NT2/D1 (cell line): ENCODE measurements around the gene EFNA3.

Experiments
- DNase-seq: peaks from one replicate; pipeline ENCODE4 v3.0.0-alpha.2; 2011; ENCODE audit warnings: low read depth, low spot score
- H3K27me3 ChIP-seq: 2 replicates; pipeline ENCODE4 v1.6.0; 2011; ENCODE audit warnings: mild to moderate bottlenecking; ENCODE audit not compliant: insufficient read length, insufficient read depth
- H3K36me3 ChIP-seq: 2 replicates; pipeline ENCODE4 v1.6.1; 2011; ENCODE audit warnings: mild to moderate bottlenecking, low read length, mixed read lengths; ENCODE audit not compliant: insufficient read depth, insufficient read length
- H3K4me1 ChIP-seq: 2 replicates; pipeline ENCODE4 v1.5.1; 2011; ENCODE audit not compliant: insufficient read depth, insufficient read length
- H3K4me3 ChIP-seq: 2 replicates; pipeline ENCODE4 v1.5.1; 2011; ENCODE audit warnings: low read depth; ENCODE audit not compliant: insufficient read length
- H3K9ac ChIP-seq: 2 replicates; pipeline ENCODE4 v1.6.0; 2011; ENCODE audit warnings: low read depth; ENCODE audit not compliant: insufficient read length
- H3K9me3 ChIP-seq: 2 replicates; pipeline ENCODE4 v1.5.1; 2011; ENCODE audit warnings: mild to moderate bottlenecking, low read length; ENCODE audit not compliant: insufficient read depth
- SUZ12 ChIP-seq: IDR thresholded peaks from 2 replicates; pipeline ENCODE4 v1.6.1; 2011; ENCODE audit not compliant: insufficient read length, insufficient read depth; ENCODE audit errors: extremely low read depth
- YY1 ChIP-seq: IDR thresholded peaks from 2 replicates; pipeline ENCODE4 v1.6.1; 2011; ENCODE audit not compliant: insufficient read length, insufficient read depth
- ZNF274 ChIP-seq: IDR thresholded peaks from 2 replicates; pipeline ENCODE4 v1.6.1; 2011; ENCODE audit warnings: mild to moderate bottlenecking, low read depth, low read length

Gene EFNA3

DNA sequence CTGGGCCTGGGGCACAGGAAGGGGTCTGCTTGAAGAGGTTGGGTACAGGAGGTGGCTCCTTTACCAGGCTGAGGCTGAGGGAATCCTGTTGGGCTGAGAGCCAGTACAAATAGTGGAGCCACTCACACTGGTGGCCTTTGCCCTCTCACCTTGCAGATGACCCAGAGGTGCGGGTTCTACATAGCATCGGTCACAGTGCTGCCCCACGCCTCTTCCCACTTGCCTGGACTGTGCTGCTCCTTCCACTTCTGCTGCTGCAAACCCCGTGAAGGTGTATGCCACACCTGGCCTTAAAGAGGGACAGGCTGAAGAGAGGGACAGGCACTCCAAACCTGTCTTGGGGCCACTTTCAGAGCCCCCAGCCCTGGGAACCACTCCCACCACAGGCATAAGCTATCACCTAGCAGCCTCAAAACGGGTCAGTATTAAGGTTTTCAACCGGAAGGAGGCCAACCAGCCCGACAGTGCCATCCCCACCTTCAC is 55.2 kb downstream of the EFNA3 start:
- Histone ChIP-seq H3K27me3 (peaks cover 18% of the 10 kb centered on the region), H3K4me1 (peaks cover 28% of the 10 kb centered on the region), H3K9me3 (no peaks in the 10 kb centered on the region), H3K4me3 (no peak overlapping the region), H3K36me3 (peaks cover 48% of the 10 kb centered on the region), H3K9ac (no peak overlapping the region)
- no peak for DNase-seq
- TF ChIP-seq SUZ12 (no peak), YY1 (no peak), ZNF274 (no peak)

DNA sequence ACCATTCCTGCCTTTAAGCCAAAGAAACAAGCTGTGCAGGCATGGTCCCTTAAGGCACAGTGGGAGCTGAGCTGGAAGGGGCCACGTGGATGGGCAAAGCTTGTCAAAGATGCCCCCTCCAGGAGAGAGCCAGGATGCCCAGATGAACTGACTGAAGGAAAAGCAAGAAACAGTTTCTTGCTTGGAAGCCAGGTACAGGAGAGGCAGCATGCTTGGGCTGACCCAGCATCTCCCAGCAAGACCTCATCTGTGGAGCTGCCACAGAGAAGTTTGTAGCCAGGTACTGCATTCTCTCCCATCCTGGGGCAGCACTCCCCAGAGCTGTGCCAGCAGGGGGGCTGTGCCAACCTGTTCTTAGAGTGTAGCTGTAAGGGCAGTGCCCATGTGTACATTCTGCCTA is 55.7 kb downstream of the EFNA3 start:
- H3K4me3 ChIP-seq, result peak overlapping the region; percentile 64
- no peak for TF ChIP-seq YY1
- TF ChIP-seq SUZ12, result no peak
- TF ChIP-seq ZNF274, result no peak

GRCh38 chr1:155134880-155135414 is 56.3 kb downstream of the EFNA3 start:
- TF ChIP-seq ZNF274, result no peak
- no peak for TF ChIP-seq YY1
- TF ChIP-seq SUZ12, result no peak
- Histone ChIP-seq H3K36me3 (peaks cover 50% of the 10 kb centered on the region), H3K27me3 (peaks cover 8% of the 10 kb centered on the region), H3K4me3 (peak overlapping the region; percentile 64), H3K9ac (peak overlapping the region; percentile 92), H3K4me1 (peaks cover 18% of the 10 kb centered on the region), H3K9me3 (no peaks in the 10 kb centered on the region)
- no peak for DNase-seq

More for the DNA sequence above, 55.7 kb downstream of the EFNA3 start:
- H3K9me3 ChIP-seq, result no peaks in the 10 kb centered on the region
- no peak for DNase-seq
- H3K36me3 ChIP-seq, result peaks cover 50% of the 10 kb centered on the region
- H3K27me3 ChIP-seq, result peaks cover 13% of the 10 kb centered on the region
- peak overlapping the region; percentile 92 for H3K9ac ChIP-seq
- peaks cover 25% of the 10 kb centered on the region for H3K4me1 ChIP-seq

DNA sequence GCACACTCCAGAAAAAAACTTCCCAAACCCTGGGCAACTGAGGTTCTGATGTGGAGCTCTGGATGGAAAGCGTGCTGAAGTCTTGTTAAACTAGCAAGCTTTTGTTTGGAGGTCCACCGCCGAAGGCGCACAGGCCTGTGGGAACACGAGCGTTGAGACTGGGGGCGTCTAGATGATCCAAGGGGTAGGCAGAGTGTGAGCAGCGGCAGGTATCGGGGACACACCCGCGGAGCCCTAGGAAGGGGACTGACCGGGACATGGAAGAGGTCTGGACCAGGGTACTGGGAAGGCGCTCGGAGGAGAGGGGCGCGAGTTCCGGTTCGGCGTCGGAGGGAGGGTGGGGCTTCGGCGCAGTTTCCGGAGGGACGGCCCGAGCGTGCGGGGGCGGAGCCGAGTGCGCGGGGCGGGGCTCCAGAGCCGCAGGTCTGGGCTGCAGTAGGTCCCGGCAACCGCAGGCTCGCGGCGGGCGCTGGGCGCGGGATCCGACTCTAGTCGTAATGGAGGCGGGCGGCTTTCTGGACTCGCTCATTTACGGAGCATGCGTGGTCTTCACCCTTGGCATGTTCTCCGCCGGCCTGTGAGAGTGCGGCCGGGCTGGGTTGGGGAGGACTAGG is 56.9 kb downstream of the EFNA3 start, which contains the start of gene SLC50A1:
Gene SLC50A1, plus strand, starts transcription at position 438 of the 614 bp plus-strand sequence. Its CDS starts 60 bp downstream, at position 498.
- Histone ChIP-seq H3K9ac (peak within 1 kb of the TSS; percentile 92), H3K4me1 (peaks cover 17% of the 10 kb centered on the region), H3K4me3 (peak within 1 kb of the TSS; percentile 64), H3K27me3 (peaks cover 8% of the 10 kb centered on the region), H3K36me3 (peaks cover 50% of the 10 kb centered on the region), H3K9me3 (no peaks in the 10 kb centered on the region)
- peak; percentile 97 for DNase-seq
- no peak for TF ChIP-seq SUZ12
- no peak for TF ChIP-seq YY1
- no peak for TF ChIP-seq ZNF274

GRCh38 chr1:155136748-155137147 is 58.1 kb downstream of the EFNA3 start:
- H3K4me1 ChIP-seq, result peaks cover 11% of the 10 kb centered on the region
- peak overlapping the region; percentile 38 for H3K4me3 ChIP-seq
- no peaks in the 10 kb centered on the region for H3K9me3 ChIP-seq
- no peak for DNase-seq
- H3K36me3 ChIP-seq, result peaks cover 40% of the 10 kb centered on the region
- TF ChIP-seq YY1, result no peak
- H3K27me3 ChIP-seq, result peaks cover 7% of the 10 kb centered on the region
- H3K9ac ChIP-seq, result peak overlapping the region; percentile 72
